Dermis blood vessel endothelial cell (primary cell): ENCODE measurements around the gene FAM180A. TPM values are rescaled to one million over a fixed set of nuclear protein-coding genes. Genes with fewer than 3 reads are reported as not detected.
"Not testable (repeated sequence)": the region's sequence is repeated elsewhere in the genome, so short reads cannot be mapped to it uniquely, and the experiment has no call there.

Experiments used
- DNase-seq: peaks from one replicate; pipeline ENCODE4 v3.0.0; 2010
- total RNA-seq: library from RNA; depleted of rRNA; stranded (reverse); fragments of >200 nt; gene quantifications from 2 replicates; pipeline ENCODE4 v1.2.3, GENCODE V29; 2014

The FAM180A gene
- total RNA-seq, 1 donor from 2014 or later, result not detected

- DNase-seq, result not testable (repeated sequence)
These were observed 11.3 kb downstream of the FAM180A start for GRCh38 chr7:135737306-135737647.

GRCh38 chr7:135736586-135737305 lies 11.9 kb downstream of the FAM180A start:
- no peak for DNase-seq

GRCh38 chr7:135734343-135734689 lies 14.3 kb downstream of the FAM180A start:
- DNase-seq, result no peak

GRCh38 chr7:135733603-135734342 lies 14.8 kb downstream of the FAM180A start:
- no peak for DNase-seq

GRCh38 chr7:135731131-135731530 lies 17.5 kb downstream of the FAM180A start:
- DNase-seq, result no peak

GRCh38 chr7:135729230-135729629 lies 19.4 kb downstream of the FAM180A start:
- no peak for DNase-seq

GRCh38 chr7:135728136-135728669 lies 20.4 kb downstream of the FAM180A start, which contains the start of gene SLC13A4:
Gene SLC13A4, minus strand, starts transcription at chr7:135728186. Its CDS starts 690 bp downstream, at chr7:135727496.
- DNase-seq, result no peak

- DNase-seq, result no peak
These were observed 21.5 kb downstream of the FAM180A start for GRCh38 chr7:135726911-135727673.

- no peak for DNase-seq
These were observed 22.3 kb downstream of the FAM180A start for GRCh38 chr7:135726276-135726788.

GRCh38 chr7:135723411-135723810 lies 25.2 kb downstream of the FAM180A start:
- no peak for DNase-seq

- no peak for DNase-seq
These were observed 27.3 kb downstream of the FAM180A start for GRCh38 chr7:135721198-135721820.

GRCh38 chr7:135719688-135720087 lies 28.9 kb downstream of the FAM180A start:
- no peak for DNase-seq

- no peak for DNase-seq
These were observed 29.7 kb downstream of the FAM180A start for GRCh38 chr7:135718794-135719437.

GRCh38 chr7:135718219-135718618 lies 30.4 kb downstream of the FAM180A start:
- DNase-seq, result no peak

- DNase-seq, result no peak
These were observed 30.9 kb downstream of the FAM180A start for GRCh38 chr7:135717693-135718092.

GRCh38 chr7:135716677-135717238 lies 31.9 kb downstream of the FAM180A start:
- DNase-seq, result peak; percentile 62

GRCh38 chr7:135715673-135716072 lies 32.9 kb downstream of the FAM180A start:
- DNase-seq, result no peak

- DNase-seq, result no peak
These were observed 33.5 kb downstream of the FAM180A start for GRCh38 chr7:135715055-135715522.

GRCh38 chr7:135714534-135715009 lies 34.0 kb downstream of the FAM180A start:
- DNase-seq, result no peak

- no peak for DNase-seq
These were observed 34.7 kb downstream of the FAM180A start for GRCh38 chr7:135713836-135714470.

- DNase-seq, result peak; percentile 64
These were observed 35.8 kb downstream of the FAM180A start for GRCh38 chr7:135712796-135713195.
